Measurements from ENCODE around the gene CSH2. TPM values are rescaled to one million over a fixed set of nuclear protein-coding genes. Genes with fewer than 3 reads are reported as not detected.

CSH2 gene
- total RNA-seq, 1 donor from 2014 or later: not detected

GRCh38 chr17:63824362-63824761 lies 49.1 kb downstream of the CSH2 start:
- no peak overlapping the region for H3K27ac Mint-ChIP-seq
- Histone ChIP-seq H2AFZ (replicated peaks) (no peak overlapping the region), H3K4me2 (no peak overlapping the region), H3K36me3 (peaks cover 7% of the 10 kb centered on the region), H3K9ac (no peak overlapping the region), H3K9me3 (ENCODE audit: low read depth) (no peaks in the 10 kb centered on the region), H3K4me3 (no peak overlapping the region), H3K4me1 (peaks cover 11% of the 10 kb centered on the region), H3K27ac (no peak overlapping the region), H3K79me2 (ENCODE audit: low read depth) (peaks cover 39% of the 10 kb centered on the region), H3F3A (ENCODE audit: low read depth) (peaks cover 2% of the 10 kb centered on the region), H4K20me1 (ENCODE audit: low read depth) (peaks cover 23% of the 10 kb centered on the region), H3K27me3 (no peaks in the 10 kb centered on the region)
- peaks cover 8% of the 10 kb centered on the region for H3K27me3 Mint-ChIP-seq (ENCODE audit: insufficient read depth, low read depth)
- peaks cover 20% of the 10 kb centered on the region for H3K4me1 Mint-ChIP-seq
- H3K4me3 Mint-ChIP-seq: peak overlapping the region; percentile 42
- H3K36me3 Mint-ChIP-seq: peaks cover 36% of the 10 kb centered on the region
- DNase-seq (ENCODE audit: low spot score): no peak
- TF ChIP-seq EZH2 (IDR thresholded peaks at IDR 0.05) (no peak), CTCF (IDR thresholded peaks at IDR 0.05) (no peak), EZH2phosphoT487 (IDR thresholded peaks at IDR 0.05) (no peak)
- H3K9me3 Mint-ChIP-seq: no peaks in the 10 kb centered on the region

- Histone ChIP-seq H3K4me1 (peaks cover 11% of the 10 kb centered on the region), H3K9me3 (ENCODE audit: low read depth) (no peaks in the 10 kb centered on the region), H3K9ac (no peak overlapping the region), H4K20me1 (ENCODE audit: low read depth) (peaks cover 29% of the 10 kb centered on the region), H3K4me2 (no peak overlapping the region), H3K27ac (no peak overlapping the region), H3K36me3 (peaks cover 13% of the 10 kb centered on the region), H2AFZ (replicated peaks) (no peak overlapping the region), H3F3A (ENCODE audit: low read depth) (peaks cover 6% of the 10 kb centered on the region), H3K79me2 (ENCODE audit: low read depth) (peaks cover 33% of the 10 kb centered on the region), H3K27me3 (no peaks in the 10 kb centered on the region), H3K4me3 (no peak overlapping the region)
- H3K36me3 Mint-ChIP-seq: peaks cover 41% of the 10 kb centered on the region
- TF ChIP-seq EZH2 (IDR thresholded peaks at IDR 0.05) (no peak), EZH2phosphoT487 (IDR thresholded peaks at IDR 0.05) (no peak), CTCF (IDR thresholded peaks at IDR 0.05) (no peak)
- H3K27ac Mint-ChIP-seq: no peak overlapping the region
- peak overlapping the region; percentile 42 for H3K4me3 Mint-ChIP-seq
- no peaks in the 10 kb centered on the region for H3K9me3 Mint-ChIP-seq
- peaks cover 18% of the 10 kb centered on the region for H3K4me1 Mint-ChIP-seq
- peaks cover 8% of the 10 kb centered on the region for H3K27me3 Mint-ChIP-seq (ENCODE audit: insufficient read depth, low read depth)
- no peak for DNase-seq (ENCODE audit: low spot score)
These were observed 49.7 kb downstream of the CSH2 start for GRCh38 chr17:63823659-63824331.

GRCh38 chr17:63822537-63822936 lies 50.9 kb downstream of the CSH2 start:
- H3K9me3 Mint-ChIP-seq: no peaks in the 10 kb centered on the region
- Histone ChIP-seq H3K9me3 (ENCODE audit: low read depth) (no peaks in the 10 kb centered on the region), H3K79me2 (ENCODE audit: low read depth) (peaks cover 20% of the 10 kb centered on the region), H3K27ac (no peak overlapping the region), H3K36me3 (peaks cover 15% of the 10 kb centered on the region), H3K9ac (no peak overlapping the region), H3K27me3 (no peaks in the 10 kb centered on the region), H3K4me2 (no peak overlapping the region), H3K4me1 (peaks cover 4% of the 10 kb centered on the region), H2AFZ (replicated peaks) (no peak overlapping the region), H3F3A (ENCODE audit: low read depth) (peaks cover 17% of the 10 kb centered on the region), H4K20me1 (ENCODE audit: low read depth) (peaks cover 40% of the 10 kb centered on the region), H3K4me3 (no peak overlapping the region)
- H3K4me1 Mint-ChIP-seq: peaks cover 11% of the 10 kb centered on the region
- no peak overlapping the region for H3K4me3 Mint-ChIP-seq
- peaks cover 7% of the 10 kb centered on the region for H3K27me3 Mint-ChIP-seq (ENCODE audit: insufficient read depth, low read depth)
- TF ChIP-seq EZH2 (IDR thresholded peaks at IDR 0.05) (no peak), EZH2phosphoT487 (IDR thresholded peaks at IDR 0.05) (no peak), CTCF (IDR thresholded peaks at IDR 0.05) (no peak)
- peaks cover 52% of the 10 kb centered on the region for H3K36me3 Mint-ChIP-seq
- no peak for DNase-seq (ENCODE audit: low spot score)
- no peak overlapping the region for H3K27ac Mint-ChIP-seq

Small RNAs within 50 kb of the gene (small RNA-seq; reads per million reads assigned to genes)
- gene AC040958.1: not detected
- gene AC127029.1: not detected
- not detected for gene GH1

Other genes with a start within 250 kb of the CSH2 start
- gene LIMD2, start 173.6 kb downstream of the CSH2 start, total RNA-seq (ENCODE audit: low replicate concordance): 7.0 and 36.9 TPM in 2 replicates
- 46.6 and 69.6 TPM in 2 replicates for gene STRADA, start 131.9 kb downstream of the CSH2 start, total RNA-seq (ENCODE audit: low replicate concordance)
- gene CCDC47, start 100.1 kb downstream of the CSH2 start, total RNA-seq (ENCODE audit: low replicate concordance): 49.2 and 60.8 TPM in 2 replicates
- 87.4 and 104 TPM in 2 replicates for gene DDX42, start 99.5 kb downstream of the CSH2 start, total RNA-seq (ENCODE audit: low replicate concordance)
- 49.6 and 69.7 TPM in 2 replicates for gene PSMC5, start 46.2 kb downstream of the CSH2 start, total RNA-seq (ENCODE audit: low replicate concordance)
- gene FTSJ3, start 46.0 kb downstream of the CSH2 start, total RNA-seq (ENCODE audit: low replicate concordance): 21.8 and 44.3 TPM in 2 replicates
- gene SMARCD2, start 31.0 kb downstream of the CSH2 start, total RNA-seq (ENCODE audit: low replicate concordance): 80.7 and 100 TPM in 2 replicates
- not detected in 2 replicates for gene GH2, start 8.3 kb upstream of the CSH2 start, total RNA-seq (ENCODE audit: low replicate concordance)
- gene CSH1, start 22.9 kb upstream of the CSH2 start, total RNA-seq (ENCODE audit: low replicate concordance): not detected in 2 replicates
- not detected in 2 replicates for gene CSHL1, start 37.6 kb upstream of the CSH2 start, total RNA-seq (ENCODE audit: low replicate concordance)
- gene GH1, start 45.2 kb upstream of the CSH2 start, total RNA-seq (ENCODE audit: low replicate concordance): not detected in 2 replicates
- 1.6 TPM in 1 of 2 replicates, not detected in the other for gene CD79B, start 58.7 kb upstream of the CSH2 start, total RNA-seq (ENCODE audit: low replicate concordance)
- gene SCN4A, start 99.2 kb upstream of the CSH2 start, total RNA-seq (ENCODE audit: low replicate concordance): 1.8 and 4.2 TPM in 2 replicates
- 0.95 and 1.5 TPM in 2 replicates for gene PRR29, start 124.7 kb upstream of the CSH2 start, total RNA-seq (ENCODE audit: low replicate concordance)
- not detected in 2 replicates for gene ICAM2, start 147.0 kb upstream of the CSH2 start, total RNA-seq (ENCODE audit: low replicate concordance)

All from neural progenitor cell (in vitro differentiated cells).